Osteoblast (primary cell): ENCODE measurements around the gene SMIM5. TPM values are rescaled to one million over a fixed set of nuclear protein-coding genes. Genes with fewer than 3 reads are reported as not detected.

Experiments used
- DNase-seq: peaks from one replicate; pipeline ENCODE4 v3.0.0; 2011; ENCODE audit warnings: low spot score, mixed read lengths; ENCODE audit not compliant: insufficient read length; ENCODE audit errors: missing footprints
- H2AFZ ChIP-seq: 2 replicates; pipeline ENCODE4 v1.6.0; 2011; ENCODE audit warnings: mild to moderate bottlenecking, low read length
- H3K27ac ChIP-seq: 2 replicates; pipeline ENCODE4 v1.5.1; 2011; ENCODE audit warnings: mild to moderate bottlenecking, low read depth, low read length, moderate library complexity
- H3K27me3 ChIP-seq: 2 replicates; pipeline ENCODE4 v1.6.0; 2012; ENCODE audit warnings: mild to moderate bottlenecking, control low read depth, inconsistent platforms, low read length, moderate library complexity; ENCODE audit not compliant: insufficient read depth
- H3K36me3 ChIP-seq: 2 replicates; pipeline ENCODE4 v1.5.1; 2011; ENCODE audit warnings: mild to moderate bottlenecking, low read length, control low read depth, moderate library complexity; ENCODE audit not compliant: insufficient read depth
- H3K4me1 ChIP-seq: 2 replicates; pipeline ENCODE4 v1.5.1; 2011; ENCODE audit warnings: mild to moderate bottlenecking, low read length, control low read depth, moderate library complexity; ENCODE audit not compliant: insufficient read depth
- H3K4me2 ChIP-seq: 2 replicates; pipeline ENCODE4 v1.6.0; 2011; ENCODE audit warnings: mild to moderate bottlenecking, low read length; ENCODE audit not compliant: insufficient read depth
- H3K4me3 ChIP-seq: fragments of 200-600 bp; sonication (generic); 3 replicates; pipeline ENCODE4 v1.5.1; 2012; ENCODE audit warnings: mild to moderate bottlenecking, low read length, inconsistent platforms; ENCODE audit not compliant: insufficient read depth
- H3K79me2 ChIP-seq: 2 replicates; pipeline ENCODE4 v1.6.0; 2012; ENCODE audit warnings: mild to moderate bottlenecking, low read length, control low read depth, inconsistent platforms; ENCODE audit not compliant: insufficient read depth
- H3K9me3 ChIP-seq: 2 replicates; pipeline ENCODE4 v1.5.1; 2011; ENCODE audit warnings: low read depth, low read length, control low read depth
- H4K20me1 ChIP-seq: 2 replicates; pipeline ENCODE4 v1.6.0; 2012; ENCODE audit warnings: mild to moderate bottlenecking, low read length, control low read depth; ENCODE audit not compliant: insufficient read depth
- total RNA-seq: library from RNA; depleted of rRNA; stranded (reverse); fragments of >200 nt; gene quantifications from 2 replicates; pipeline ENCODE4 v1.2.3, GENCODE V29; 2012
- TF ChIP-seq, protein P1 (sequence below): IDR thresholded peaks from 2 replicates; pipeline ENCODE4 v1.5.1; 2011; ENCODE audit warnings: mild to moderate bottlenecking, low read depth, low read length, moderate library complexity; ENCODE audit errors: extremely low read depth

SMIM5 gene
- total RNA-seq, 1 donor, result not detected

DNA sequence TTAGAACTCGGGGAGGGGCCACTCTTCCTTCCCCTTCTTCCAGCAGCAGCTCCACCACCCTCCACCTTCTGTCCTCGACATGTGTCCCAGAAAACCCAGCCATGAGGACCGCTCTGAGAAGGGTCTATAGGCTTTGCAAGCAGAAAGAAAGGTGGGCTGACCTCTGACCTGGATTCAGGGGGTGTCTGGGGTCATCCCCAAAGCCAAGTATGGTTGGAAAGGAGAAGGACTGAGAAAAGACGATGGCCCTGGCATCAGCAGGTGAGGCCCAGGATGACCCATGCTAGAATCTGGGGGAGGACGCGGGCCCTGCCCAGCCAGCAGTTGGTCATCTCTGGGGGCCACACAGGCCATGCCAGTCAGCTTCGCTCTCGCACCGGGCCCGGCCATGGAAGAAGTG is 6.1 kb upstream of the SMIM5 start:
- H3K4me2 ChIP-seq, result no peak overlapping the region
- H3K27me3 ChIP-seq, result no peaks in the 10 kb centered on the region
- H3K4me3 ChIP-seq, result no peak overlapping the region
- H2AFZ ChIP-seq, result no peak overlapping the region
- TF ChIP-seq, protein P1, sequence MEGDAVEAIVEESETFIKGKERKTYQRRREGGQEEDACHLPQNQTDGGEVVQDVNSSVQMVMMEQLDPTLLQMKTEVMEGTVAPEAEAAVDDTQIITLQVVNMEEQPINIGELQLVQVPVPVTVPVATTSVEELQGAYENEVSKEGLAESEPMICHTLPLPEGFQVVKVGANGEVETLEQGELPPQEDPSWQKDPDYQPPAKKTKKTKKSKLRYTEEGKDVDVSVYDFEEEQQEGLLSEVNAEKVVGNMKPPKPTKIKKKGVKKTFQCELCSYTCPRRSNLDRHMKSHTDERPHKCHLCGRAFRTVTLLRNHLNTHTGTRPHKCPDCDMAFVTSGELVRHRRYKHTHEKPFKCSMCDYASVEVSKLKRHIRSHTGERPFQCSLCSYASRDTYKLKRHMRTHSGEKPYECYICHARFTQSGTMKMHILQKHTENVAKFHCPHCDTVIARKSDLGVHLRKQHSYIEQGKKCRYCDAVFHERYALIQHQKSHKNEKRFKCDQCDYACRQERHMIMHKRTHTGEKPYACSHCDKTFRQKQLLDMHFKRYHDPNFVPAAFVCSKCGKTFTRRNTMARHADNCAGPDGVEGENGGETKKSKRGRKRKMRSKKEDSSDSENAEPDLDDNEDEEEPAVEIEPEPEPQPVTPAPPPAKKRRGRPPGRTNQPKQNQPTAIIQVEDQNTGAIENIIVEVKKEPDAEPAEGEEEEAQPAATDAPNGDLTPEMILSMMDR, result no peak
- no peaks in the 10 kb centered on the region for H3K4me1 ChIP-seq
- no peaks in the 10 kb centered on the region for H3K36me3 ChIP-seq
- no peak for DNase-seq
- H3K27ac ChIP-seq, result no peak overlapping the region
- H3K79me2 ChIP-seq, result no peaks in the 10 kb centered on the region
- no peaks in the 10 kb centered on the region for H3K9me3 ChIP-seq
- H4K20me1 ChIP-seq, result peaks cover 3% of the 10 kb centered on the region

DNA sequence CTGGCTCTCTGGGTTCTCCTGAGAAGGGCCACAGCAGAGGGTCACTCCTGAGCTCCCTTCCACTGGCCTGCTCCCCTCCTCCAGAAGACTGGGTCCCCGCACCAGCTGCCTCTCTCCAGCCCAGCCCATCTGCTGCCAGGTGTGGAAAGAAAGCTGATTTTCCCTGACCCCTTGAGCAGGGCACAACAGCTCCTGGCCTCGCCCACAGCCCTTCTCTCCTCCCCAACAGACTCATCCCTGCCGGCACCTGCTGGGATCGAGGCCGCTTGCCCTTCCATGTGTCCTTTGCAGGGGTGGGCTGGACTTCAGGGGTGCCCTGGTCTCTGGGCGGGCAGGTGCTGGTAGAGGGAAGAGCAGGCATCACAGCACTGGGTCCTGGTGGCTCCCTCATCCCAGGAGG is 4.8 kb upstream of the SMIM5 start:
- no peak overlapping the region for H3K27ac ChIP-seq
- no peak for DNase-seq
- no peaks in the 10 kb centered on the region for H3K9me3 ChIP-seq
- no peak overlapping the region for H3K4me2 ChIP-seq
- no peak overlapping the region for H3K4me3 ChIP-seq
- TF ChIP-seq, protein P1, result no peak
- H2AFZ ChIP-seq, result no peak overlapping the region
- H3K36me3 ChIP-seq, result no peaks in the 10 kb centered on the region
- H3K79me2 ChIP-seq, result no peaks in the 10 kb centered on the region
- H4K20me1 ChIP-seq, result peaks cover 9% of the 10 kb centered on the region
- H3K4me1 ChIP-seq, result peaks cover 4% of the 10 kb centered on the region
- H3K27me3 ChIP-seq, result no peaks in the 10 kb centered on the region

DNA sequence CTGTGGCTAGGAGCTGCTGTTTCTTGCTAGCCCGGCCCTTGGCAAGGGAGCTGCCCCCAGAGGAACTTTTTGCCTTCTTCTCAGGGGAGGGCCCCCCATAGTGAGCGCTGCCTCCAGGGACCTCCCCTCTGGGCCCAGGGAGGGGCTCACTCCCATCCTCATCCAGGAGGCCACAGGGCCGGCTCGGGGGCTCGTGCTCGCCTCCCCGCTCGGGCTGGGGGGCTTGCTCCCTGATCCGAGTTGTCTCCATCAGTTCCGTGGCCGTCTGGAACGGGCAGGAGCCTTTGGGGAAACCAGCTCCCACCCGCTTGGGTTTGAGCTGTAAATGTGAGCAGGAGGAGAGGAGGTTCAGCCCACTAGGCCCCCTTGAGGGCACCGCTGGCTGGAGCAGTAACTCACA is 4.1 kb upstream of the SMIM5 start:
- TF ChIP-seq, protein P1, result no peak
- Histone ChIP-seq H3K79me2 (no peaks in the 10 kb centered on the region), H4K20me1 (peaks cover 9% of the 10 kb centered on the region)

DNA sequence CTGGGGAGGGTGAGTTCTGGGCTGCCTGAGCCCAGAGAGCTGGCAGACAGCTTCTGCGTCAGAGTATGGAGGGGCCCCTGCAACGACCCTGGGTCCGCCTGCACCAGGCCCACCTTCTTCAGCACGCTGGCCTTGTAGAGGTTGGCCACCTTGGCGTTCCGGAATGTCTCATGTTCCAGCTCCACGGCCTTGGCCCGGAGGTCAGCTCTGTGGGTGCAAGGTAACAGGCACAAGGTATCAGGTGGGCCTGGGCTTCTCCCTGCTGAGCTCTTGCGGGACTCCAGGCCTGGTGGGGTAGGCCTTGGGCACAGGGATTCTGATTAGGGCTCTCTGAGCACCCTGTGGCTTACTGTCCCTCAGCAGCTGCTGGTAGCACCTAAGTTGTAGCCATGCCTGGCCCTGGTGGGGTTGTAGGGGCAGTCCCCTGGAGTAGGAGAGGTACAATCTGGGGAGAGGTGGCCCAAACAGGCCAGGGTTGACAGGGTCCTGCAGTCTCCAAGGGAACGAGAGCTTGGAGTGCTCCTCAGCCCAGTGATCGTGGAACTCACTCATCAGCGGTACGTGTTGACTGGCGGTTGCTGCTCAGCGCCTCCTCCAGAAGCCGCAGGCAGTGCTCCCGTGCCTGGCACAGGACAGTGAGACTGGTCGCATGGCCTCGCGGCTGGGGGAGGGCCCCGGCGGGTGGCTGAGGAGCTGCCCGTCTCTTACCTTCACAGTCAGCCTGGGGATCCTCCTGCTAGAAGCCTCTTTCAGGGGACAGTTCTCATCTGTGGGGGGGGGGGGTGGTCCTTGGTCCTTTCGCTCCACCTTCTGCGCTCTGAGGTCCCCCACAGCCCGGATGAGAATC is 2.9 kb upstream of the SMIM5 start:
- H2AFZ ChIP-seq, result no peak overlapping the region

More for the DNA sequence above, 4.1 kb upstream of the SMIM5 start:
- H3K36me3 ChIP-seq, result no peaks in the 10 kb centered on the region
- DNase-seq, result no peak
- H3K4me3 ChIP-seq, result no peak overlapping the region
- peaks cover 12% of the 10 kb centered on the region for H3K4me1 ChIP-seq
- no peak overlapping the region for H2AFZ ChIP-seq
- H3K9me3 ChIP-seq, result no peaks in the 10 kb centered on the region
- no peak overlapping the region for H3K27ac ChIP-seq
- no peak overlapping the region for H3K4me2 ChIP-seq
- H3K27me3 ChIP-seq, result no peaks in the 10 kb centered on the region

More for the DNA sequence above, 2.9 kb upstream of the SMIM5 start:
- Histone ChIP-seq H4K20me1 (peaks cover 11% of the 10 kb centered on the region), H3K36me3 (no peaks in the 10 kb centered on the region), H3K4me2 (no peak overlapping the region), H3K4me3 (no peak overlapping the region), H3K27ac (no peak overlapping the region), H3K79me2 (no peaks in the 10 kb centered on the region), H3K9me3 (no peaks in the 10 kb centered on the region), H3K27me3 (no peaks in the 10 kb centered on the region), H3K4me1 (peaks cover 14% of the 10 kb centered on the region)
- DNase-seq, result peak; percentile 75
- TF ChIP-seq, protein P1, result no peak
